Cortex of kidney (tissue), 1 donor: ENCODE results near the gene SPOPL.
"Not testable (repeated sequence)": the region's sequence is repeated elsewhere in the genome, so short reads cannot be mapped to it uniquely, and the experiment has no call there.

Experiments
- DNase-seq: peaks from one replicate; lab custom pipeline; 2025; lab: John Stamatoyannopoulos, UW

Gene SPOPL

DNA sequence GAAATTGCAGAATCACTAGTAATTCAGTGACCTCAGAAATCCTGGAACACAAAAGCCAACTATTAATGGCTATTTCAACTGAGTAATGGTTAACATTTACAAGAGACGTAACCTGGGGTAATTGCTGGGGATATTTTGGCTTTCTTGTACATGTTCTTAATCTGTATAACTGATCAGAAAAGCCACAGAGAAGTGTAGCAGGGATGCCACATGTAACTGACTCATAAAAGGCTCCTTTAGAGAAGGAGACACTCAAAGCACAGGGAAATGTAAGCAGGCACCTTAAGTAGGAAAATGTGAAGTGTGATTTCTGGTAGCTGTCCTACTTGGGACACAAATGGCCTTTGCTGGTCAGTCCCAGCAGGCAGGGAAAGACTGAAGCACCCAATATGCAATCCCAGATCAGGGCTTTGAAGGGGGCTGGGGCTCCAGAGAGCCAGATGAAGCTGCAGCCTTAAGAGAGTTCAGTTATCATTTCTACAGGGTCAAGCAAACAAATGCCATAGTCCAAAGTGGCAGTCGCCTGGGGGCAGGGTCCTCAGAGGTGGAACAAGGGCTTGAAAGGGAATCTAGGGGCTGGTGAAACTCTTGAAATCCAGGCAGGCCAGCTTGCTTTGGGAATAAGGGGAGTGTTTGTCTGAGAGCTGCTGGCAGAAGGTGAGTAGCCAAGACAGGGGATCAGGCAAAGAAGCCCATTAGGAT is 7.2 kb upstream of the SPOPL start:
- DNase-seq = no peak

GRCh38 chr2:138495384-138495783 is 6.2 kb upstream of the SPOPL start:
- DNase-seq = no peak

DNA sequence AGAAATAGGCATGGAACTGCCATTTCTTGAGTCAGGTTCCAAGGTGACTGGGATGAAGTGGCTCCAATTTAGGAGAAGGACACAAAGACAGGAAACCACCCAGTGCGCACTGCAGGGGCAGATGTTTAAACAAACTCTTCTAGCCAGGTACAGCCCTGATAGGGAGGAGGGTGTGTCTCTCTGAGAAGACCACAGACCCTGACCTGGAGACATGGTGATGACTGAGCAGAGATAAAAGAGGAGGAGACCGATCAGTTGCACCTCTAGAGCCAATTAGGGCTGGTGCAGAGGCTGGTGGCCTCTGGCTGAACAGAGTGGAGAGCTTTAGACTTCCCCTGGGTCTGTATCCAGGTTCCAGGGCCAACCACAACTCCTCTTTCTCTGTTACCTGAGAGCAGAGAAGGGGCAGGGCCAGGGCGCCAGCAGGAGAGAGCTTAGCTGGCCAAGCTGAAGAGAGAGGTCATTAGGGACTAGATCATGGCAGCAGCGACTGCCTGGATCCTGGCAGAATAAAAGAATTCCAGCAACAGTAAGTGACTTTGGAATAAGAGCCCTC is 5.4 kb upstream of the SPOPL start:
- no peak for DNase-seq

DNA sequence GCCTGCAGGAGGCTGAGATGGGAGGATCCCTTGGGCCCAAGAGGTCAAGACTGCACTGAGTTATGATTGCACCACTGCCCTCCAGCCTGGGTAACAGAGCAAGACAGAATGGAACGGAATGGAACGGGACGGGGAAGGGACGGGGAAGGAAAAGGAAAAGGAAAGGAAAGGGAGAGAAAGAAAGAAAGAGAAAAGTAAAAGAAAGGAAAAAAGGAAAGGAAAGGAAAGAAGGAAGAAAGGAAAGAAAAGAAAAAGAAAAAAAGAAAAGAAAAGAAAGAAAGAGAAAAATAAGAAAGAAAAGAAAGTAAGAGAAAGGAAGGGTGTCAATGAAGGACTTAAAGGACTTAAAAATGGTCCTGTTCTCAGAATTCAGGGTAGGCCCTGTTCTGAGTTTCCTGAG is 4.3 kb upstream of the SPOPL start:
- no peak for DNase-seq

- DNase-seq = no peak
These were observed 1.9 kb upstream of the SPOPL start for GRCh38 chr2:138499684-138500083.

DNA sequence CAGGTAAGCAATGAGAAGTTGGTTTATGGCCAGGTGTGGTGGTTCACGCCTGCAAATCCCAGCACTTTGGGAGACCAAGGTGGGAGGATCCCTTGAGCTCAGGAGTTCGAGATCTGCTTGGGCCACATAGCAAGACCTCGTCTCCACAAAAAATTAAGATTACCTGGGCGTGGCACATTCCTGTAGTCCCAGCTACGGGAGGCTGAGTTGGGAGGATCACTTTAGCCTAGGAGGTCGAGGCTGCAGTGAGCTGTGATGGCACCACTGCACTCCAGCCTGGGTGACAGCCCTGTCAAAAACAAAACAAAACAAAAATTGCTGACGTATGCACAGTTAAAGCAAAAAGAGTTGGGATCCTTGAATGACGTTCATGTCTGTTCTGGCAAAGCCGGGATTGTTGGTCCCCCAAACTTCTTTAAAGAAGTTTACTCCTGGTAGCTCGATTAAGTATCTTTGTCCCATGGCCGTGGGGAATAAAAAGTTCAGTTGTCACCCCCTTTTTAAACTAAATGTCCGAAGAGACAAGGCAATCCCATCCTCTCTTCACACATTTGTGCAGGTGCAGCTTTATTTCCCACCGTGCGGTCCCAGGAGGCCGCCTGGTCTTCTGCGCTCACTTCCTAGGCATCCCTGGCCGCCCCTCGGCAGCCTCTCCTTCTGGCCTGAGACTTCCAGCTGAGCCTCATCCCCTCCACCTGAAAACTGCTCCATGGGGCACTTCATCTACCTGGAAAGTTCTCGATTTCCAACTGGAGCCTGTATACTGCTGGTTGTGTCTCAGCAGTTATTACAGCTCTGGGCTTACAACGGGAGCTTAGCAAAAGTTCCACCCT is 762 bp upstream of the SPOPL start:
- no peak for DNase-seq

GRCh38 chr2:138502255-138503086 is 901 bp downstream of the SPOPL start:
- no peak for DNase-seq

- DNase-seq = no peak
These were observed 1.5 kb downstream of the SPOPL start for GRCh38 chr2:138503087-138503442.

DNA sequence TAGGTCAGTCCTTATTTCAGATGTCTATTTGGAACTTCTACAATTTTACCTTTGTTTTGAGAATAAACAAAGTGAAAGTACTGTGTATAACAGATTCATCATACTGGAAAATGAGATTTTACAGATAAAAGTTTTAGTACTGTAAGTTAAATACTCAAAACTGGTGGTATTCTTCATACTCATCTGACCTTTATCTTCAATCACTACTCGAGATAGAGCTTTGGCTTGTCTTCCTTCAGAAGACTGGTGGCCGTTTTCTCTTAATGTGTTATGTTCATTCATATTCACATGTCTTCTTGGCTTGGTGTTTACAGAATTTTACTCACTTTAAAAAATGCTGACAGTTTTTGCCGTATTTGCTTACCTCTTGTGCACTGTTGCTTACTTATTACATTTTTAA is 2.1 kb downstream of the SPOPL start:
- no peak for DNase-seq

DNA sequence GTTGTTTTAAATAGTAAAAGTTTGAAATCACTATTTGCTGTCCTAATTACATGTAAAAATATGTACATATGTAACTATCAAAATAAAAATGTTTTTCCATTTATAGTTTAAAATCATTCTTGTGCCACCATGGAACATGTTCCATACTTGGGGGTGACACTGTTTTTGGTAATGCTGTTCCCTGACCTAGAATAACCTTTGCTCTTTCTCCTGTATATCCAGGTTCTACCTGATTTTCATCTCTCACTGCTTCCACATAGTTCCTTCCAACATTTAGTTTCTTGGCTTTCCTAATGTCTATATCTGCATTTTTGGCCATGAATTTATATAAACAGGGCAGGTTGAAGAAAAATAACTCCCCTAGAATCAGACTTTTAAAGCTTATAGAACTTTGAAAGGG is 2.5 kb downstream of the SPOPL start:
- no peak for DNase-seq

- no peak for DNase-seq
These were observed 3.1 kb downstream of the SPOPL start for GRCh38 chr2:138504546-138505235.

- no peak for DNase-seq
These were observed 5.7 kb downstream of the SPOPL start for GRCh38 chr2:138507267-138507666.

GRCh38 chr2:138510319-138510718 is 8.7 kb downstream of the SPOPL start:
- no peak for DNase-seq

- no peak for DNase-seq
These were observed 11.1 kb downstream of the SPOPL start for GRCh38 chr2:138512672-138513071.

GRCh38 chr2:138514173-138514572 is 12.6 kb downstream of the SPOPL start:
- DNase-seq = no peak

GRCh38 chr2:138515092-138515491 is 13.5 kb downstream of the SPOPL start:
- DNase-seq = no peak

DNA sequence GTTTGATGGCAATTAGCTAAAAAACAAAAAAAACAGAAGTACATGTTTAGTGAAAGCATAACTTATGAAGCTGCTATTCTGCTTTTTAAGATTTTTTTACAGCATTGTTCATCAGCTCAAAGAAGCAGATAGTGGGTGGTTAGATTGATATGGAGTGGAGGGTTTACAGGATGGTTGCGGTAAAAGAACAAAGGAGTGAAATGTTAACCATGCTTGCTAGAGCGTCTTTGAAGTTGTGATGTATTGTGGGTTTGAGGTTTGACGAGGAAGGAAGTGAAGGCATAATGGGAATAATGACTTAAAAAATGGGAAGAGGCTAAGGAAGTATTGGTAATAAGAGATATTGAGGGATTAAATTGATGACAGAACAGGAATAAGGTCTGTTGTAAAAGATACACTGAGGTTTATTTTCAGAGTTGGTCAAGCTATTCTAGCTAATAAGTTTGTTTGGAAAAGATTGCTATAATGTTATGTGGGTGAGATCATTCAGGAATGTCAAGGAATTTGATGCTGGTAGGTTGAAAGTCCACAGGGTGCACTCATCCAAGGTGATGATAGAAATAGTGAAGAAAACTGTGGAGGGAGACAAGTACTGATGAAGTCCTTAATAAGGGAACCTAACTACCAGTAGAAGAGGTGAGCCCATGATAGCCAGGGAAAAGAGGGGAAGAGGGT is 14.6 kb downstream of the SPOPL start:
- no peak for DNase-seq

- DNase-seq = no peak
These were observed 17.3 kb downstream of the SPOPL start for GRCh38 chr2:138518860-138519259.

DNA sequence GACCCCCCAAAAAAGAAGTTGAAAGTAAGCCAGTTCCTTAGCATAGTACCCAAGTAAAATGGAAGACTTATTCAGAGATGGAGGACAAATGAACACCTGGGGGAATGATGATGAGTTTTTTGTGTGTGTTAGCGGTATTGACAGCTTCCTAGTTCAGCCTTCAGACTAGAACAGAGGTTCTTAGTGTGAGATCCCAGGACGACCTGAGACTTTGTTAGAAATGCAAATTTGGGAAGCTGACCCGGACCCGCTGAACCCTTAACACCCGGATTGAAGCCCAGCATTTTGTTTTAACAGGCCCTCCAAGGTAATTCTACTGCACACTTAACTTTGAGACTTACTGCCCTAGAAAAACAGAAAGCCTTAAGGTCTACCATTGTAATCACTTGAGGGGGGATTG is 20.3 kb downstream of the SPOPL start:
- no peak for DNase-seq

DNA sequence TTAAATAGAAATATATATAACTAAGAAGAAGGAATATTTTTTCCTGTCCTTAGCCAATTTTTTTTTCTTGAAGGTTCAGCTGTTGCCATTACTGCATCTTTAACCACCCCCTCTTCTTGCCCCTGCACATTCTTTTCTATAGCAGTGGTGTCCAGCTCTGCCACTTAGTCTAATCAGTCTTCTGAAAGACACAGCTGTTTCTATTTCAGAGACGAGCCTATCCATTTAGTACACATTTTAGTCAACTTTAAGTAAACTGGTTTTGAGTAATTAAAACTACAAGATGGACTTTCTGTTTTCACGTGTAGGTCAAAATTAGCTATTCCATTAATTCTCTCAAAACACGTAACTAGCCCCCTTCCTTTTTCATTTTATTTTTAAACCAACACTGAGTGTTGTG is 21.0 kb downstream of the SPOPL start:
- no peak for DNase-seq

- DNase-seq = not testable (repeated sequence)
These were observed 21.6 kb downstream of the SPOPL start for GRCh38 chr2:138523018-138523672.
